ENCODE measurements around the gene MYL10.
A peak's percentile ranks its signal among the peaks of the same experiment; 100 is the strongest.

MYL10 gene

GRCh38 chr7:101575168-101575567 lies 53.9 kb downstream of the MYL10 start:
- Histone ChIP-seq H3K9me2 (replicated peaks; ENCODE audit: control insufficient read depth, low read length) (no peaks in the 10 kb centered on the region), H3K36me3 (ENCODE audit: control insufficient read depth, low read length) (no peaks in the 10 kb centered on the region), H3F3A (ENCODE audit: control insufficient read depth, insufficient read depth) (no peaks in the 10 kb centered on the region), H3K9me3 (ENCODE audit: control insufficient read depth, insufficient read depth, low read length) (peaks cover 20% of the 10 kb centered on the region), H3K27me3 (ENCODE audit: control insufficient read depth, low read length) (peaks cover 10% of the 10 kb centered on the region; the same call in 1 of the 2 replicates), H4K20me1 (ENCODE audit: control insufficient read depth, insufficient read depth, low read depth, low read length) (no peaks in the 10 kb centered on the region), H3K27ac (ENCODE audit: low read depth, low read length) (no peak overlapping the region), H3K4me3 (ENCODE audit: low read length) (peak overlapping the region; percentile 25), H3K4me1 (ENCODE audit: control insufficient read depth, low read length) (peaks cover 13% of the 10 kb centered on the region), H3K4me2 (ENCODE audit: low read length) (peak overlapping the region; percentile 43), H3K79me2 (ENCODE audit: control insufficient read depth, low read length) (no peaks in the 10 kb centered on the region)
- TF ChIP-seq CTCF (IDR thresholded peaks at IDR 0.05; ENCODE audit: low read depth, low read length, poor library complexity, severe bottlenecking) (no peak), EZH2phosphoT487 (IDR thresholded peaks at IDR 0.05; ENCODE audit: borderline replicate concordance, low read length) (no peak)

GRCh38 chr7:101572156-101572555 lies 56.9 kb downstream of the MYL10 start:
- no peaks in the 10 kb centered on the region for H3K79me2 ChIP-seq (ENCODE audit: control insufficient read depth, low read length)
- H3K36me3 ChIP-seq (ENCODE audit: control insufficient read depth, low read length): no peaks in the 10 kb centered on the region
- peaks cover 13% of the 10 kb centered on the region for H3K4me1 ChIP-seq (ENCODE audit: control insufficient read depth, low read length)
- H3K27ac ChIP-seq (ENCODE audit: low read depth, low read length): no peak overlapping the region
- TF ChIP-seq CTCF (IDR thresholded peaks at IDR 0.05; ENCODE audit: low read depth, low read length, poor library complexity, severe bottlenecking): no peak
- no peak for TF ChIP-seq EZH2phosphoT487 (IDR thresholded peaks at IDR 0.05; ENCODE audit: borderline replicate concordance, low read length)
- no peak overlapping the region for H3K4me3 ChIP-seq (ENCODE audit: low read length)
- no peaks in the 10 kb centered on the region for H4K20me1 ChIP-seq (ENCODE audit: control insufficient read depth, insufficient read depth, low read depth, low read length)
- no peaks in the 10 kb centered on the region for H3F3A ChIP-seq (ENCODE audit: control insufficient read depth, insufficient read depth)
- no peaks in the 10 kb centered on the region for H3K9me2 ChIP-seq (replicated peaks; ENCODE audit: control insufficient read depth, low read length)
- H3K4me2 ChIP-seq (ENCODE audit: low read length): no peak overlapping the region
- peaks cover 15% of the 10 kb centered on the region; the same call in 1 of the 2 replicates for H3K27me3 ChIP-seq (ENCODE audit: control insufficient read depth, low read length)
- H3K9me3 ChIP-seq (ENCODE audit: control insufficient read depth, insufficient read depth, low read length): peaks cover 20% of the 10 kb centered on the region

GRCh38 chr7:101567230-101567629 lies 61.9 kb downstream of the MYL10 start:
- H3K36me3 ChIP-seq (ENCODE audit: control insufficient read depth, low read length): no peaks in the 10 kb centered on the region
- no peaks in the 10 kb centered on the region for H3K4me1 ChIP-seq (ENCODE audit: control insufficient read depth, low read length)
- no peaks in the 10 kb centered on the region for H4K20me1 ChIP-seq (ENCODE audit: control insufficient read depth, insufficient read depth, low read depth, low read length)
- H3F3A ChIP-seq (ENCODE audit: control insufficient read depth, insufficient read depth): no peaks in the 10 kb centered on the region
- no peaks in the 10 kb centered on the region for H3K79me2 ChIP-seq (ENCODE audit: control insufficient read depth, low read length)
- peaks cover 6% of the 10 kb centered on the region; the same call in 1 of the 2 replicates for H3K9me3 ChIP-seq (ENCODE audit: control insufficient read depth, insufficient read depth, low read length)
- no peak overlapping the region for H3K4me2 ChIP-seq (ENCODE audit: low read length)
- TF ChIP-seq CTCF (IDR thresholded peaks at IDR 0.05; ENCODE audit: low read depth, low read length, poor library complexity, severe bottlenecking) (no peak), EZH2phosphoT487 (IDR thresholded peaks at IDR 0.05; ENCODE audit: borderline replicate concordance, low read length) (no peak)
- H3K9me2 ChIP-seq (replicated peaks; ENCODE audit: control insufficient read depth, low read length): no peaks in the 10 kb centered on the region
- H3K4me3 ChIP-seq (ENCODE audit: low read length): no peak overlapping the region
- H3K27ac ChIP-seq (ENCODE audit: low read depth, low read length): no peak overlapping the region
- H3K27me3 ChIP-seq (ENCODE audit: control insufficient read depth, low read length): peaks cover 15% of the 10 kb centered on the region; the same call in 1 of the 2 replicates
